ENCODE results near the gene POLR2B. TPM values are rescaled to one million over a fixed set of nuclear protein-coding genes. Genes with fewer than 3 reads are reported as not detected.

Gene POLR2B
- total RNA-seq, 1 donor from 2014 or later: 23.4 TPM

DNA sequence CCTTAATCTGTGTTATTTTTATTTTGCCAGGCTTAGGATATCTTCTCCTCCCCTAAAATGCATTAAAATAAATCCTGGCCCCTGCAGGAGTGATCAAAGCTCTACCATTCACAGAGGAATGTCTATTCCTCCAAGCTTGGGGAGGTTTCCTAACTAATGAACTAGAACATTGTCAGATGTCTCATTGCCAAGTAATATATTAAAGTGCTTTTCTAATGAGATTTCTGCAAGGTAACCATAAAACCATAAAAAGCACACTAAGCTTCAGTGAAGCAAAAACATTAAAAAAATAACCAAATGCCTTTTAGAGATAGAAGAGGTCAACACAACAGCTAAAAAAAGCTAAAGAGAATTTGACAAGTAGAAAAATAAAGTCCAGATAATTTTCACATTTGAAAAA lies 96.7 kb downstream of the POLR2B start:
- intact Hi-C loops (cut with DNase I): no loop called here
- peaks cover 26 to 73% of the 10 kb centered on the region in 2 donors for H3K4me1 ChIP-seq

DNA sequence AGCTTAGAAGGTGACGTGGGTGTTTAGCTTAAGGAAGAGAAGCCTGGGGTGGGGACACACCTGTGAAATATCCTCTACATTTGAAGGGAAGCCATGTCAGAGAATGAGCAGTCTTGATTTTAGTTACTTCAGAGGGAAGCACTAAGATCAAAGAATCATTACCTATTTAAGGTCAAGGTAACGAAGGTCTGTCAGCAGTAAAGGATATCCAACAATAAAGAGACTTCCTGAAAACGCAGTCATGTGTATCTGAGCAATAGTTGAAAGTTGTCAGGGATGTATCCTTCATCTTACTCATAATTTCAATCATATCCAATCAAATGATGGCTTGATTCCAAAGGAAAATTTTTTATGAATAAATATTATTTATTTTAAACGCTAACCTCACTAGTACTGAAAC lies 98.0 kb downstream of the POLR2B start:
- intact Hi-C loops (cut with DNase I): no loop called here

More for the DNA sequence above, 96.7 kb downstream of the POLR2B start:
- TF ChIP-seq, protein P1, sequence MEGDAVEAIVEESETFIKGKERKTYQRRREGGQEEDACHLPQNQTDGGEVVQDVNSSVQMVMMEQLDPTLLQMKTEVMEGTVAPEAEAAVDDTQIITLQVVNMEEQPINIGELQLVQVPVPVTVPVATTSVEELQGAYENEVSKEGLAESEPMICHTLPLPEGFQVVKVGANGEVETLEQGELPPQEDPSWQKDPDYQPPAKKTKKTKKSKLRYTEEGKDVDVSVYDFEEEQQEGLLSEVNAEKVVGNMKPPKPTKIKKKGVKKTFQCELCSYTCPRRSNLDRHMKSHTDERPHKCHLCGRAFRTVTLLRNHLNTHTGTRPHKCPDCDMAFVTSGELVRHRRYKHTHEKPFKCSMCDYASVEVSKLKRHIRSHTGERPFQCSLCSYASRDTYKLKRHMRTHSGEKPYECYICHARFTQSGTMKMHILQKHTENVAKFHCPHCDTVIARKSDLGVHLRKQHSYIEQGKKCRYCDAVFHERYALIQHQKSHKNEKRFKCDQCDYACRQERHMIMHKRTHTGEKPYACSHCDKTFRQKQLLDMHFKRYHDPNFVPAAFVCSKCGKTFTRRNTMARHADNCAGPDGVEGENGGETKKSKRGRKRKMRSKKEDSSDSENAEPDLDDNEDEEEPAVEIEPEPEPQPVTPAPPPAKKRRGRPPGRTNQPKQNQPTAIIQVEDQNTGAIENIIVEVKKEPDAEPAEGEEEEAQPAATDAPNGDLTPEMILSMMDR (IDR thresholded peaks at IDR 0.05): no peak
- no peak for DNase-seq (ENCODE audit: low spot score in 2 of 2)
- H3K36me3 ChIP-seq: peaks cover 3 to 13% of the 10 kb centered on the region in 2 donors
- H3K27me3 ChIP-seq: no peaks in the 10 kb centered on the region
- H3K9me3 ChIP-seq: no peaks in the 10 kb centered on the region
- H3K4me3 ChIP-seq: no peak overlapping the region
- H3K27ac ChIP-seq: peak overlapping the region; percentile 59 to 80

DNA sequence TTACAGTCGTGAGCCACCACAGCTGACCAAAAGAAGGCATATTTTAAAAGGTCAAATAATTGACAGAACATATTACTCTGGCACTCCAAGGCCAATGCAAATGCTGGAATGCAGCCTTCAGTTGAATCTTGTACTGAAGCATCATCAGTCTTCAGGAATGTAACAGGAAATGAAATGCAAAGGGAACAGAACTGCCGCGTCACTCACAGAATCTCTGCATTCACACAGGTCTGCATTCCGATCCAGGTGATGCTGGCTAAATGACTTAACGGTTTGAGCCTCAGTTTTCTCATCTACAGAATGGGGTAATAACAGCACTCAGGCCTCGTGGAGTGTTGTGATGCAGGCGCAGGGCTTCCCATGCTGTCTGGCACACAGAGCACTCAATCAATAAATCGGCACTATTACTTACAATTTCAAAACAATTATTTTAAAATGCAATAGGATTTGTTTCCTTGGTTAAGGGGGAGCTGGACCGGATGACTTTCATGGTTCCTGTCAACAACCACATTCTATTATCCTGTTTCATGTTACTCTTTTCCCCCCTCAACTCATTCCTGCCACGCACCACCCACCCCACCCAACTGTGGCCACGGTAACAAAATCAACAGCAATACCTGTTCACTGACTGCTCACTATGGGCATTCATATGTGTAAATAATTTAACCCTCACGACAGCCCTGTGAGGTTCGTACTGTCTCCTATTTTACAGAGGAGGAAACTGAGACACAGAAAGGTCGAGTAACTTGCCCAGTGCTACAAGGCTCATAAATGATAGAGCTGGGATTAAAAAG lies 99.1 kb downstream of the POLR2B start:
- intact Hi-C loops (cut with DNase I): no loop called here
- peaks cover 29 to 74% of the 10 kb centered on the region in 2 donors for H3K4me1 ChIP-seq
- H3K27ac ChIP-seq: peak overlapping the region; percentile 95 to 96

More for the DNA sequence above, 98.0 kb downstream of the POLR2B start:
- TF ChIP-seq, protein P1 (IDR thresholded peaks at IDR 0.05): no peak
- H3K9me3 ChIP-seq: no peaks in the 10 kb centered on the region
- H3K27me3 ChIP-seq: no peaks in the 10 kb centered on the region
- no peak for DNase-seq (ENCODE audit: low spot score in 2 of 2)
- peaks cover 27 to 67% of the 10 kb centered on the region in 2 donors for H3K4me1 ChIP-seq
- no peak overlapping the region for H3K4me3 ChIP-seq
- H3K27ac ChIP-seq: peak overlapping the region; percentile 59 to 80
- peaks cover 3 to 13% of the 10 kb centered on the region in 2 donors for H3K36me3 ChIP-seq

DNA sequence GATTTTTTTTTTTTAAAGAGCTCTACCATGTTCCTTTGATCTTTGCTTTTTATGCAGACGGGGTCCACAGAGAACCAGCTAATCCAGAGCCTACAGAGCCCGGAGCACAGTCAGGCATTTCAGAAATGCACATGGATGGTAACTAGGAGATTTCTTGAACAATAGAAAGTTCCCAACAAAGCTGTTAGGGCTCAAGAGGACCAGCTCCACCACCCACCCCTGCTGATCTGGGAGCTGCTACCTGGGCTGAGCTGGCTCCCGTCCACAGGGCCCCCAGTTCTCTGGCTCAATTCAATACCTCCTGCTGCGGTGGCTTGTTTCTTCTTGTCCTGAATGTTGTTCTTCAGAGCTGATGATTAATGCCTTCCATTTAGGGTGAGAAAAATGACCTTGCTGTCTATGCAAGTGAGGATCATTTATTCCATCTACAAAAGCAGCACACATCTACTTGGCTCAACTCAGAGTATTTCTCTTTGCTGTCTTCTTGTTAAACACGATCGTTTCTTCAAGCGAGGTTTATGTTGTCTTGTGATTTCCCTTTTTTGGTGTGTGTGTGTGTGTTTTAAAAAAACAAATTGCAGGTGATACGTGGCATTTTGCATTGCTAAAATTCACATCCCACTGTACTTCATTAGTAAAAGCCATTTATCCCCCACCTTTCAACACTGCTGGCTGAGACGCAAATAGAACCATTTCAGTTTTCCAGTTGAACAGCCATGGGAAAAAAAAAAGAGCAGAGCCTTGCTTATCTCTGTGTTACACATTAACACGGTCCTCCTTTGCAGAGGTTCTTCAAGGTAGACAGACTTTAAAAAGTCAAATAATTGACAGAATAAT lies 100.2 kb downstream of the POLR2B start:
- TF ChIP-seq, protein P1 (IDR thresholded peaks at IDR 0.05): no peak
- Histone ChIP-seq H3K4me3 (peak overlapping the region in 1 of 2 donors; percentile 30), H3K27ac (peak overlapping the region; percentile 95 to 96), H3K27me3 (no peaks in the 10 kb centered on the region), H3K36me3 (peaks cover 3 to 13% of the 10 kb centered on the region in 2 donors), H3K4me1 (peaks cover 29 to 75% of the 10 kb centered on the region in 2 donors), H3K9me3 (no peaks in the 10 kb centered on the region)
- DNase-seq (ENCODE audit: low spot score in 2 of 2): no peak
- intact Hi-C loops (cut with DNase I): no loop called here

More for the DNA sequence above, 99.1 kb downstream of the POLR2B start:
- TF ChIP-seq, protein P1 (IDR thresholded peaks at IDR 0.05): no peak
- Histone ChIP-seq H3K27me3 (no peaks in the 10 kb centered on the region), H3K36me3 (peaks cover 3 to 13% of the 10 kb centered on the region in 2 donors), H3K9me3 (no peaks in the 10 kb centered on the region), H3K4me3 (peak overlapping the region in 1 of 2 donors; percentile 30)
- no peak for DNase-seq (ENCODE audit: low spot score in 2 of 2)

Other genes starting within 250 kb of the POLR2B start
- not detected for gene SPINK2, start 157.2 kb upstream of the POLR2B start, total RNA-seq
- 86.5 TPM for gene REST, start 71.0 kb upstream of the POLR2B start, total RNA-seq
- 36.6 TPM for gene NOA1, start 1.3 kb upstream of the POLR2B start, total RNA-seq
- 6,655 TPM for gene IGFBP7, start 131.5 kb downstream of the POLR2B start, total RNA-seq